GM12878 (cell line): Measurements from ENCODE around the gene GLP1R.

ENCODE experiments used
- CTCF ChIP-seq, 3 experiments: IDR thresholded peaks in 2 of 3; conservative IDR thresholded peaks in 1 of 3; 2 replicates each; pipeline ENCODE4 v1.5.1; 2011; ENCODE audit warnings: low read depth in 3 of 3, low read length in 3 of 3, mild to moderate bottlenecking in 3 of 3, control low read depth in 2 of 3, moderate library complexity in 2 of 3, inconsistent platforms in 1 of 3, mixed read lengths in 1 of 3; ENCODE audit not compliant: control insufficient read depth in 2 of 3, insufficient read depth in 1 of 3; ENCODE audit errors: extremely low read depth in 1 of 3
- POLR2A ChIP-seq: IDR thresholded peaks from 2 replicates; pipeline ENCODE4 v1.6.1; 2011; ENCODE audit warnings: low read depth, mild to moderate bottlenecking, low read length
- TAF1 ChIP-seq: IDR thresholded peaks from 2 replicates; pipeline ENCODE4 v1.6.1; 2011; ENCODE audit warnings: mild to moderate bottlenecking, low read depth, low read length, borderline replicate concordance
- USF1 ChIP-seq: IDR thresholded peaks from 2 replicates; pipeline ENCODE4 v1.6.1; 2011; ENCODE audit warnings: borderline replicate concordance, low read depth, mild to moderate bottlenecking, moderate library complexity, mixed read lengths, low read length; ENCODE audit not compliant: insufficient read depth; ENCODE audit errors: extremely low read length

GRCh38 chr6:39104528-39104927, 55.9 kb downstream of the GLP1R start:
- no peak for TF ChIP-seq POLR2A
- no peak for TF ChIP-seq USF1
- TF ChIP-seq CTCF (IDR thresholded peaks at IDR 0.05 in 2 of 3, conservative IDR thresholded peaks at IDR 0.05 in 1 of 3; ENCODE audit: control insufficient read depth in 2 of 3, extremely low read depth in 1 of 3, insufficient read depth in 1 of 3, low read depth in 3 of 3, low read length in 3 of 3) = no peak
- no peak for TF ChIP-seq TAF1
